NB4 (cell line): Measurements from ENCODE around the gene PAX2.

Experiments
- CTCF ChIP-seq: IDR thresholded peaks from one replicate; pipeline ENCODE4 v1.5.1; 2012; ENCODE audit warnings: low read depth, low read length
- MAX ChIP-seq: IDR thresholded peaks from 2 replicates; pipeline ENCODE4 v1.6.1; 2011; ENCODE audit warnings: low read depth, low read length
- MYC ChIP-seq: IDR thresholded peaks from 2 replicates; pipeline ENCODE4 v1.6.1; 2011; ENCODE audit warnings: low read depth, low read length
- POLR2A ChIP-seq: IDR thresholded peaks from 2 replicates; pipeline ENCODE4 v1.6.1; 2011; ENCODE audit warnings: mild to moderate bottlenecking; ENCODE audit not compliant: insufficient read length; ENCODE audit errors: extremely low read depth

- TF ChIP-seq CTCF (no peak), POLR2A (no peak), MYC (no peak), MAX (no peak)
Observed at GRCh38 chr10:100791369-100792058, 46.1 kb downstream of the PAX2 start.
